Astrocyte (in vitro differentiated cells and primary cell): ENCODE measurements around the gene RAP2B. TPM values are rescaled to one million over a fixed set of nuclear protein-coding genes. Genes with fewer than 3 reads are reported as not detected.

Experiments used
- DNase-seq: peaks from one replicate; pipeline ENCODE4 v3.0.0-alpha.2; 2010; ENCODE audit warnings: low read depth
- FAIRE-seq: peaks from 2 replicates; lab custom pipeline; 2011; peaks lifted over from hg19 to GRCh38; lab: Jason Lieb, UNC
- H2AFZ ChIP-seq: 2 replicates; pipeline ENCODE4 v1.6.0; 2012; ENCODE audit warnings: low read depth, low read length, inconsistent platforms
- H3K27ac ChIP-seq: 2 replicates; pipeline ENCODE4 v1.5.1; 2011; ENCODE audit warnings: low read depth, low read length, inconsistent platforms
- H3K27me3 ChIP-seq: 2 replicates; pipeline ENCODE4 v1.6.0; 2011; ENCODE audit warnings: low read length, inconsistent platforms; ENCODE audit not compliant: insufficient read depth
- H3K36me3 ChIP-seq: 2 replicates; pipeline ENCODE4 v1.5.1; 2011; ENCODE audit warnings: low read length, inconsistent platforms; ENCODE audit not compliant: insufficient read depth
- H3K4me1 ChIP-seq: 2 replicates; pipeline ENCODE4 v1.5.1; 2011; ENCODE audit warnings: low read length, inconsistent platforms; ENCODE audit not compliant: insufficient read depth
- H3K4me2 ChIP-seq: 2 replicates; pipeline ENCODE4 v1.6.0; 2012; ENCODE audit warnings: low read length, inconsistent platforms
- H3K4me3 ChIP-seq: 2 replicates; pipeline ENCODE4 v1.5.1; 2011; ENCODE audit warnings: low read depth, mild to moderate bottlenecking, low read length, inconsistent platforms; ENCODE audit not compliant: insufficient read depth
- H3K79me2 ChIP-seq: 2 replicates; pipeline ENCODE4 v1.6.0; 2012; ENCODE audit warnings: mild to moderate bottlenecking, low read length, inconsistent platforms; ENCODE audit not compliant: insufficient read depth
- H3K9ac ChIP-seq: 2 replicates; pipeline ENCODE4 v1.6.0; 2012; ENCODE audit warnings: mild to moderate bottlenecking, low read length, inconsistent platforms
- H3K9me3 ChIP-seq: 2 replicates; pipeline ENCODE4 v1.5.1; 2012; ENCODE audit warnings: low read depth, mild to moderate bottlenecking, low read length, inconsistent platforms; ENCODE audit not compliant: insufficient read depth
- H4K20me1 ChIP-seq: 2 replicates; pipeline ENCODE4 v1.6.0; 2012; ENCODE audit warnings: low read length, inconsistent platforms; ENCODE audit not compliant: insufficient read depth
- H3K27ac Mint-ChIP-seq: one replicate; pipeline ENCODE4 v1.8.0; 2021; ENCODE audit warnings: mild to moderate bottlenecking, mixed read lengths; ENCODE audit not compliant: unreplicated experiment
- H3K27me3 Mint-ChIP-seq: one replicate; pipeline ENCODE4 v1.8.0; 2021; ENCODE audit warnings: low read depth, mixed read lengths; ENCODE audit not compliant: unreplicated experiment
- H3K36me3 Mint-ChIP-seq: one replicate; pipeline ENCODE4 v1.8.0; 2021; ENCODE audit warnings: low read depth, mixed read lengths; ENCODE audit not compliant: unreplicated experiment
- H3K4me1 Mint-ChIP-seq: one replicate; pipeline ENCODE4 v1.8.0; 2021; ENCODE audit warnings: low read depth, mixed read lengths; ENCODE audit not compliant: unreplicated experiment
- H3K4me3 Mint-ChIP-seq: one replicate; pipeline ENCODE4 v1.8.0; 2021; ENCODE audit warnings: mild to moderate bottlenecking, moderate library complexity, mixed read lengths; ENCODE audit not compliant: unreplicated experiment
- H3K9me3 Mint-ChIP-seq: one replicate; pipeline ENCODE4 v1.8.0; 2021; ENCODE audit warnings: mild to moderate bottlenecking, mixed read lengths; ENCODE audit not compliant: unreplicated experiment
- CTCF ChIP-seq: IDR thresholded peaks from 2 replicates; pipeline ENCODE4 v1.5.1; 2011; ENCODE audit warnings: low read depth, mild to moderate bottlenecking, inconsistent platforms, low read length, moderate library complexity; ENCODE audit not compliant: insufficient read depth
- EZH2 ChIP-seq: IDR thresholded peaks from 2 replicates; pipeline ENCODE4 v1.6.1; 2012; ENCODE audit warnings: mild to moderate bottlenecking, low read length, inconsistent platforms; ENCODE audit not compliant: insufficient read depth
- total RNA-seq: library from RNA; stranded (reverse); gene quantifications from 2 replicates; pipeline ENCODE4 v1.2.1, GENCODE V29; 2021

RAP2B gene
- total RNA-seq, 1 donor from 2014 or later: 45.4 TPM

GRCh38 chr3:153138276-153139210 is 23.5 kb upstream of the RAP2B start:
- Mint-ChIP-seq H3K9me3 (no peaks in the 10 kb centered on the region), H3K36me3 (no peaks in the 10 kb centered on the region), H3K27me3 (no peaks in the 10 kb centered on the region), H3K4me3 (no peak overlapping the region), H3K27ac (peak overlapping the region; percentile 98), H3K4me1 (peaks cover 36% of the 10 kb centered on the region)
- Histone ChIP-seq H3K79me2 (no peaks in the 10 kb centered on the region), H3K27ac (peak overlapping the region; percentile 90), H3K4me2 (peak overlapping the region; percentile 63), H4K20me1 (no peaks in the 10 kb centered on the region), H3K36me3 (no peaks in the 10 kb centered on the region), H3K4me1 (peaks cover 19% of the 10 kb centered on the region), H3K27me3 (no peaks in the 10 kb centered on the region), H2AFZ (no peak overlapping the region), H3K9me3 (no peaks in the 10 kb centered on the region), H3K9ac (peak overlapping the region; percentile 68), H3K4me3 (no peak overlapping the region)
- DNase-seq: peak; percentile 95
- TF ChIP-seq CTCF (no peak), EZH2 (no peak)
- FAIRE-seq: peak; percentile 87

DNA sequence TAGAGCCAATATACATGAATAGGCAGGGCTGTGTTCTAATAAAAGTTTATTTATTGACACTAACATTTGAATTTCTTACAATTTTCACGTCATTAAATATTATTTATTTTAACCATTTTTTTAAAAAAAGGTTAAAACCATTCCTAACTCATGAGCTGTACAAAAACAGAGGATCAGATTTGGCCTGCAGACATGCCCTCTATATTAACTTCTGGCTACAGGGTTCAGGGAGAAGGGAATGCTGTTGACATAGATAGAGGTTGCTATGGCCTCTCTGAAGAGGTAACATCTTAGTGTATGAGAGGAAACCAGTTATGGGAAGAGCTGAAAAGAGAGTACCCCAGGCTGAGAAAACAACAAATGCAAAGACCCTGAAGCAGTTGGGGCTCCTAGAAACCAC is 19.1 kb upstream of the RAP2B start:
- Histone ChIP-seq H4K20me1 (no peaks in the 10 kb centered on the region), H3K4me3 (no peak overlapping the region), H3K4me1 (peaks cover 34% of the 10 kb centered on the region), H3K27me3 (no peaks in the 10 kb centered on the region), H3K36me3 (no peaks in the 10 kb centered on the region), H3K27ac (no peak overlapping the region), H3K4me2 (no peak overlapping the region), H2AFZ (no peak overlapping the region), H3K9me3 (no peaks in the 10 kb centered on the region), H3K79me2 (no peaks in the 10 kb centered on the region), H3K9ac (no peak overlapping the region)
- TF ChIP-seq CTCF (no peak), EZH2 (no peak)
- DNase-seq (no peak), FAIRE-seq (no peak)
- Mint-ChIP-seq H3K36me3 (no peaks in the 10 kb centered on the region), H3K9me3 (peaks cover 3% of the 10 kb centered on the region), H3K27ac (peak overlapping the region; percentile 45), H3K4me3 (no peak overlapping the region), H3K4me1 (peaks cover 58% of the 10 kb centered on the region), H3K27me3 (no peaks in the 10 kb centered on the region)

- peak overlapping the region; percentile 41 for H3K4me2 ChIP-seq
- no peaks in the 10 kb centered on the region for H3K79me2 ChIP-seq
- Mint-ChIP-seq H3K4me3 (no peak overlapping the region), H3K27me3 (no peaks in the 10 kb centered on the region), H3K4me1 (peaks cover 47% of the 10 kb centered on the region), H3K36me3 (no peaks in the 10 kb centered on the region), H3K9me3 (peaks cover 3% of the 10 kb centered on the region), H3K27ac (peak overlapping the region; percentile 91)
- no peaks in the 10 kb centered on the region for H4K20me1 ChIP-seq
- no peaks in the 10 kb centered on the region for H3K27me3 ChIP-seq
- H3K9ac ChIP-seq: no peak overlapping the region
- no peak overlapping the region for H3K4me3 ChIP-seq
- H3K4me1 ChIP-seq: peaks cover 23% of the 10 kb centered on the region
- no peak for TF ChIP-seq EZH2
- TF ChIP-seq CTCF: no peak
- no peak overlapping the region for H3K27ac ChIP-seq
- DNase-seq (no peak), FAIRE-seq (peak; percentile 59)
- no peaks in the 10 kb centered on the region for H3K36me3 ChIP-seq
- H2AFZ ChIP-seq: no peak overlapping the region
- H3K9me3 ChIP-seq: no peaks in the 10 kb centered on the region
These were observed 18.0 kb upstream of the RAP2B start for GRCh38 chr3:153144071-153144470.
